GM19455 (cell line): ENCODE results near the gene KCNA10.

Source experiments
- ATAC-seq: cut with Tn5 transposase; IDR thresholded peaks from one replicate; pipeline ENCODE4 v1.9.1; 2021; ENCODE audit not compliant: unreplicated experiment

KCNA10 gene

GRCh38 chr1:110519125-110519810 is at the start of gene KCNA10:
Gene KCNA10 (minus strand): TSS chr1:110519175. CDS start chr1:110518787, 388 bp downstream.
- no peak for ATAC-seq

- ATAC-seq: no peak
Measured at GRCh38 chr1:110566836-110567235, 47.9 kb upstream of the KCNA10 start.

- ATAC-seq: no peak
Measured at GRCh38 chr1:110565565-110565964, 46.6 kb upstream of the KCNA10 start.

GRCh38 chr1:110563089-110563488 is 44.1 kb upstream of the KCNA10 start:
- ATAC-seq: no peak

GRCh38 chr1:110561596-110561995 is 42.6 kb upstream of the KCNA10 start:
- no peak for ATAC-seq

GRCh38 chr1:110559157-110559556 is 40.2 kb upstream of the KCNA10 start:
- ATAC-seq: no peak

- ATAC-seq: no peak
Measured at GRCh38 chr1:110557481-110557880, 38.5 kb upstream of the KCNA10 start.

GRCh38 chr1:110556471-110556807 is 37.5 kb upstream of the KCNA10 start:
- ATAC-seq: no peak

GRCh38 chr1:110555807-110556470 is 37.0 kb upstream of the KCNA10 start:
- no peak for ATAC-seq

GRCh38 chr1:110554871-110555801 is 36.2 kb upstream of the KCNA10 start:
- ATAC-seq: no peak

GRCh38 chr1:110551278-110551809 is 32.4 kb upstream of the KCNA10 start:
- ATAC-seq: no peak

- ATAC-seq: no peak
Measured at GRCh38 chr1:110549831-110550230, 30.9 kb upstream of the KCNA10 start.

- ATAC-seq: no peak
Measured at GRCh38 chr1:110548381-110548780, 29.4 kb upstream of the KCNA10 start.

GRCh38 chr1:110547017-110547416 is 28.0 kb upstream of the KCNA10 start:
- no peak for ATAC-seq

GRCh38 chr1:110545492-110545891 is 26.5 kb upstream of the KCNA10 start:
- ATAC-seq: no peak

- no peak for ATAC-seq
Measured at GRCh38 chr1:110544753-110545152, 25.8 kb upstream of the KCNA10 start.

GRCh38 chr1:110542725-110543124 is 23.8 kb upstream of the KCNA10 start:
- no peak for ATAC-seq

GRCh38 chr1:110541906-110542395 is 23.0 kb upstream of the KCNA10 start:
- no peak for ATAC-seq

- ATAC-seq: no peak
Measured at GRCh38 chr1:110540891-110541685, 22.1 kb upstream of the KCNA10 start.

GRCh38 chr1:110538921-110539320 is 19.9 kb upstream of the KCNA10 start:
- ATAC-seq: no peak
